Duodenal mucosa (tissue), 2 donors: ENCODE data around the gene JDP2.

Experiments used
- H3K27ac ChIP-seq: one replicate; pipeline ENCODE4 v1.7.0; 2013; ENCODE audit warnings: low read depth, low read length
- H3K27me3 ChIP-seq, 2 donors: one replicate each; pipeline ENCODE4 v1.7.0; 2013; ENCODE audit warnings: low read length in 2 of 2, control low read depth in 1 of 2; ENCODE audit not compliant: insufficient read depth in 2 of 2, control insufficient read depth in 1 of 2
- H3K36me3 ChIP-seq, 2 donors: one replicate each; pipeline ENCODE4 v1.7.0; 2013; ENCODE audit warnings: low read length in 2 of 2, control low read depth in 1 of 2; ENCODE audit not compliant: insufficient read depth in 2 of 2, control insufficient read depth in 1 of 2
- H3K4me1 ChIP-seq, 2 donors: one replicate each; pipeline ENCODE4 v1.7.0; 2013; ENCODE audit warnings: low read length in 2 of 2, control low read depth in 1 of 2; ENCODE audit not compliant: insufficient read depth in 2 of 2, control insufficient read depth in 1 of 2
- H3K4me3 ChIP-seq, 2 donors: one replicate each; pipeline ENCODE4 v1.7.0; 2013; ENCODE audit warnings: low read length in 2 of 2, low read depth in 1 of 2
- H3K9ac ChIP-seq, 2 donors: one replicate each; pipeline ENCODE4 v1.7.0; 2013; ENCODE audit warnings: low read length in 2 of 2, low read depth in 1 of 2
- H3K9me3 ChIP-seq, 2 donors: one replicate each; pipeline ENCODE4 v1.7.0; 2013; ENCODE audit warnings: low read length in 2 of 2, control low read depth in 1 of 2; ENCODE audit not compliant: control insufficient read depth in 1 of 2

JDP2 gene

DNA sequence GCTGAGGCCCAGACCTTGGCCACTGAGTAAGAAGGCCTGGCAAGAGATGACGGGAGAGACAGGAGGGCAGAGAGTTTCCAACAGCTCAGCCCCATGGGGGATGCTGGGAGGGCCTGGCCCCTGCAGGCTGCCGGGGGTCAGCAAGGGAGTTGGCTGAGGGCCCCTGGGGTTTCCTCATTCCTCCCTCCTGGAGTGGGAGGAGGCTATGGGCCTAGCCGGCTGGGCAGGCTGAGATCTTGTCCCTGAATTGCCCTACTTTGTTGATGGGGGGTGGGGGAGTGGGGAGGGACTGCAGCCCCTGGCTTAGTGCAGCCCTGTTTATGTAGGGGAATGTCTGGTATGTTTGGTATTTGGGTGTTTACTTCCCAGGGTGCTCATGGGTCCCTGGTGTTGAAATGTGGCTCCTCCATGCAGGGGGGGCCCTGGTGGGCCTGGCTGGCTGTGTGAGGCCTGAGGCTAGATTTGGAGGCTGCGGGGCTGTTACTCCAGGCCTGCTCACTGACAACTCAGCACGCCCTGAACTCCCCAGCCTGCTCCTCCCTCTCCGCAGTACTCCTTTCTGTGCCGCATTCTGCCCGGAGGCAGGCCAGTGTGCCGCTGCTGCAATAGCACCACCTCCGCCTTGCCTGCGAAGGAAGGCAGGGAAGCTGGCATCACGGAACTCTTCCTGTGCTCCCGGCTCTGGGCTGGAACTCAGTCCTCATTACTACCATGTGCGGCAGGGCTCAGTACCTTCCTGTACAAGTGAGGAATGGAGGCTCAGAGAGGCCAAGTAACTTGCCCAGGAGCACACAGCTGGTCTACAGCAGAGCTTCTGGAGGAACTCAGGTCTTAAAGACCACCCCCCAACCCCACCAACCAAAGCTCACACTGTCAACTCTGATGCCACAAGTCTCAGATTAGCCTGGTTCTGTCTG is 25.3 kb downstream of the JDP2 start:
- H3K27ac ChIP-seq = peak overlapping the region; percentile 43
- peaks cover 0 to 14% of the 10 kb centered on the region in 2 donors for H3K36me3 ChIP-seq
- no peak overlapping the region for H3K9ac ChIP-seq
- H3K9me3 ChIP-seq = no peaks in the 10 kb centered on the region
- H3K4me3 ChIP-seq = no peak overlapping the region
- peaks cover 72 to 77% of the 10 kb centered on the region in 2 donors for H3K4me1 ChIP-seq
- no peaks in the 10 kb centered on the region for H3K27me3 ChIP-seq

DNA sequence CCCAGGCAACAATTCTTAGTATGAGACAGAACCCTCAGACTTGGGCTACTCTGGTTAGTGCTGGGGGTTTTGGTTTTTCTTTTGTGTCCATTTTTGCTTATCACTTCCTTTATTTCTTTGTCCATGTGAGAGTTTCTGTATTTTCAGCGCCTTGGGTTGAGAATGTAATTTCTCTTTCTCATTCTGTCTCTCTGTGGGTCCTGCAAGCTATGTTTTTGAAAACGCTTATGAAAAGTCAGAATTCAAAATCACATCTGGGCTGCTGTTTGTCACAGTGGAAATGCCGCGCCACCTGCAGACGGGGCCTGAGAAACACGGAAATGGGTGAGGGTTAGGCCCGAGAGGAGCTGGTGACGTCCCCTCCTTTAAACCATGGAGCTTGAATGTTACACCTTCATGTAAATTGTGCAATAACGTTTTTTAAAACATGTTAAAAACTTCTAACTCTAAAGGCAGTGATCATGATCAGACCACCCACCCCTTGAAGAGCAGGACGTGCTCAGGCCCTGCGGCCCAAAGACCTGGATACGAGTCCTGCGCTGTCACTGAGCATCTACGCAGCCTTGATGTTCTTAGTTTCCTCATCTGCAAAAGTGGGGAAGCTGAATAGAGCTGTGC is 26.1 kb downstream of the JDP2 start:
- Histone ChIP-seq H3K9ac (no peak overlapping the region), H3K27me3 (no peaks in the 10 kb centered on the region), H3K4me3 (no peak overlapping the region), H3K9me3 (no peaks in the 10 kb centered on the region), H3K27ac (no peak overlapping the region), H3K4me1 (peaks cover 72 to 78% of the 10 kb centered on the region in 2 donors), H3K36me3 (peaks cover 0 to 14% of the 10 kb centered on the region in 2 donors)

DNA sequence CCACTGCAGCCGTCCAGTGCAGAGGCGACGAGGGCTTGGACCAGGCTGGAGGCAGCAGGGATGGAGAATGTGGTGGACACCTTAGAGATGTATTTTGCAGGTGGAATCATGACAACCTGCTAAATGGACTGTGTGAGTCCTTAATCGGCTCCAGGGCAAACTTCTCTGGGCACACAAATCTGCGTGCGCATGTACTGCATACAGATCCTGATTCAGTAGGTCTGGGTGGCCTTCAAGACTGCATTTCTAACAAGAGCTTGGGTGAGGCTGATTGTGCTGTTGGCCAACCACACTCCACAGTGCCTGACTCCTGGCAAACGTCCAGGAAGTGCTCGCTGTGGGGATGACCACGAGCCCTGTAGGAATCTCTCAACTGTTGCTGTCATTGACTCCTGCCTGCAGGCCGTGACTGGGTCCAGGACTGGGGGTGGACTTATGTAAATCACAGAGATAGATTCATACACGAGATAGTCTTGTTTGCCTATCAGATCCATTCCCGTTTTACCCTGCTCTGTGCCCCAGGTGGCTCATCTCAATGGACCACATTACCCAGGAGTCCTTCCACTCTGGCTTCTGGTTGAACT is 27.2 kb downstream of the JDP2 start:
- no peaks in the 10 kb centered on the region for H3K9me3 ChIP-seq
- H3K9ac ChIP-seq = no peak overlapping the region
- no peaks in the 10 kb centered on the region for H3K27me3 ChIP-seq
- H3K36me3 ChIP-seq = peaks cover 0 to 14% of the 10 kb centered on the region in 2 donors
- no peak overlapping the region for H3K4me3 ChIP-seq
- peaks cover 64 to 76% of the 10 kb centered on the region in 2 donors for H3K4me1 ChIP-seq
- H3K27ac ChIP-seq = no peak overlapping the region

DNA sequence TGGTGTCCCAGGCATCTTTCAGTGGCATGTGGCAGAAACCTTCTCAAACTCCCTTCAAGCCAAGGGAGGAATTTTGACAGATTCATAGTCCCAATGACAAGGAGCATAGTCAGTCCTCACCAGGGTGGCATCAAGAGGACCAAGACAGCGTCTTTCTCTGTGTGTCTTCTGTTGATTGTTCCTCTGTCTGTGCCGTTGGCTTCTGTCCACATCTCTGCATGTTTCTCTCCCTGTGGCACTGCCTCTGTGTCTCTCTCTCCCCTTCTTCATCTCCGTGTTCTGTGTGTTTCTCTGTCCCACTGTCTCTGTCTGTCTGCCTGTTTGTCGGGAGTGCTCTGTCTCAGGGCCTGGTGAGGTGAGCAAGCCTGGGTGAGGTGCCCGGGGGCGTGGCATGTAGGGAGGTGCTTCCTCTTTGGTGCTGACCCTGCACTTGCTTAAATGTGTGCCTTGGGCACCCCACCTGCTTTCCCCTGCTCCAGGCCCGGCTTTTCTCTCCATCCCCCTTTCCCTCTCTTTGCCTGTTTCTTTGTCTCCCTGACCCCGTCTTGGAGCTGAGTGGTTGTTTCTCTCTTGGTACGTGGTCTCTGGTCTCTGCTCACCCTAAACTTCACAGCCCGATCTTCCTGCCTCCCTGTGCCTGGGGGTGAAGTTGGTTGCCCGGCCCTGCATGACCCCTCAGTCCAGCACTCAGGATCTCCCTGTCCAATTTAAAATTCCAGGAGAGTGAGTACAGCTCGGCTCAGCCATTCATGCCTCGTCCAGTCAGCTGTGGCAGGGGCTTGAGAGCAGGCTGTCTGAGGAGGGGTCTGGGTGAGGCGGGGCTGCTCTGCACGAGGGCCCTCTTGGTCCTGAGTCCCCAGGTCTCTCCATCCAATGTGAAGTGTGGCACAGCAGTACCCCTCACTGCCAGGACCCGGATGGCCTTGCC is 28.5 kb downstream of the JDP2 start:
- Histone ChIP-seq H3K27ac (no peak overlapping the region), H3K36me3 (peaks cover 0 to 14% of the 10 kb centered on the region in 2 donors), H3K4me1 (peaks cover 51 to 63% of the 10 kb centered on the region in 2 donors), H3K4me3 (no peak overlapping the region), H3K9me3 (no peaks in the 10 kb centered on the region), H3K9ac (peak overlapping the region in 1 of 2 donors; percentile 5), H3K27me3 (no peaks in the 10 kb centered on the region)

DNA sequence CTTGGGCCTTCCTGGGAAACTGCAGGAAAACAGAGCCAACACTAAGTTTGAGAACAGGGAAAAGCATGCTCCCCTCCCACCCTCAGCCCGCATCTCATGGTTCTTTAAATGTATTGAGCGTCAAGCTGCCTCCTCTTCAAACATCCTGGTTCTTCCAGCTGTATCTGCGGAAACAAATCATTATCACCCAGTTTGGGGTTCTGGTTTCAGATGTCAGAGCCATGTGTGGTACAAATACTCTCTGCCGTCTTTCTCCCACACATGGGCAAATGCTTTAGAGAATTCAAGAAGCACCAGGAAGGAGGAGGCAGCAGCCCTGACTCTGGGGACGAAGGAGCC is 29.1 kb downstream of the JDP2 start:
- Histone ChIP-seq H3K9me3 (no peaks in the 10 kb centered on the region), H3K36me3 (peaks cover 3 to 13% of the 10 kb centered on the region in 2 donors), H3K4me3 (no peak overlapping the region), H3K9ac (no peak overlapping the region), H3K4me1 (peaks cover 46 to 57% of the 10 kb centered on the region in 2 donors), H3K27ac (no peak overlapping the region), H3K27me3 (no peaks in the 10 kb centered on the region)

DNA sequence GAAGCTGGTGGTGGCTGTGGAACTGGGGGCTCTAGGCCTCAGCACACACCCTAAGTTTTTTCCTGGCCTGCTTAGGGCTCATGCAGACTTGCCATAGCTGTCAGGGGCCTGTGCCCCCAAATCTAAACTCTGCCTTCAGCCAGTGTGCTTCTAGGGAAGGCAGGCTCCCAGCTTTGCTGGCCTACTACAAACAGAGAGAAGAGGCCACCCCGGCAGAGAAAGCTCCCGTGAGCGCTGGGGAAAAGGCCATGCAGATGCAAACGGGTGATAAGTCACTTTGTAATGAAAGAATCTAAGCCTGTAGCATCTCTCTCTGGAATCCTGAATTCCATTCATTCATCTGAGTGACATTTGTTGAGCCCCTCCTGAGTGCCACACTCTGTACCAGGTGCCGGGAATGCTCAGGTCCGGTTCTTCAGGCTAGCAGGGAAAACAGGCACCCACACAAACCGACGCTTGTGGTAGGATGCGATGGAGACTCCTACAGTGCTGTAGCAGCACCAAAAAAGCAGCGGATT is 29.9 kb downstream of the JDP2 start:
- Histone ChIP-seq H3K9ac (no peak overlapping the region), H3K4me1 (peaks cover 42 to 49% of the 10 kb centered on the region in 2 donors), H3K27ac (no peak overlapping the region)

DNA sequence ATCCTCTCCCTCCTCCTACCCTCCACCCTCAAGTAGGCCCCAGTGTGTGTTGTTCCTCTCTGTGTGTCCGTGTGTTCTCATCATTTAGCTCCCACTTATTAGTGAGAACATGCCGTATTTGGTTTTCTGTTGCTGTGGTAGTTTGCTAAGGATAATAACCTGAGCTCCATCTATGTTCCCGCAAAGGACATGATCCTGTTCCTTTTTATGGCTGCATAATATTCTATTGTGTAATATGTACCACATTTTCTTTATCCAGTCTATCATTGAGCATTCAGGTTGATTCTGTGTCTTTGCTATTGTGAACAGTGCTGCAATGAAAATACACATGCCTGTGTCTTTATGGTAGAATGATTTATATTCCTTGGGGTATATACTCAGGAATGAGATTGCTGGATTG is 30.5 kb downstream of the JDP2 start:
- Histone ChIP-seq H3K9ac (no peak overlapping the region), H3K36me3 (peaks cover 12 to 24% of the 10 kb centered on the region in 2 donors)

More for the DNA sequence above, 29.9 kb downstream of the JDP2 start:
- Histone ChIP-seq H3K36me3 (peaks cover 8 to 18% of the 10 kb centered on the region in 2 donors), H3K27me3 (no peaks in the 10 kb centered on the region), H3K4me3 (no peak overlapping the region), H3K9me3 (no peaks in the 10 kb centered on the region)

DNA sequence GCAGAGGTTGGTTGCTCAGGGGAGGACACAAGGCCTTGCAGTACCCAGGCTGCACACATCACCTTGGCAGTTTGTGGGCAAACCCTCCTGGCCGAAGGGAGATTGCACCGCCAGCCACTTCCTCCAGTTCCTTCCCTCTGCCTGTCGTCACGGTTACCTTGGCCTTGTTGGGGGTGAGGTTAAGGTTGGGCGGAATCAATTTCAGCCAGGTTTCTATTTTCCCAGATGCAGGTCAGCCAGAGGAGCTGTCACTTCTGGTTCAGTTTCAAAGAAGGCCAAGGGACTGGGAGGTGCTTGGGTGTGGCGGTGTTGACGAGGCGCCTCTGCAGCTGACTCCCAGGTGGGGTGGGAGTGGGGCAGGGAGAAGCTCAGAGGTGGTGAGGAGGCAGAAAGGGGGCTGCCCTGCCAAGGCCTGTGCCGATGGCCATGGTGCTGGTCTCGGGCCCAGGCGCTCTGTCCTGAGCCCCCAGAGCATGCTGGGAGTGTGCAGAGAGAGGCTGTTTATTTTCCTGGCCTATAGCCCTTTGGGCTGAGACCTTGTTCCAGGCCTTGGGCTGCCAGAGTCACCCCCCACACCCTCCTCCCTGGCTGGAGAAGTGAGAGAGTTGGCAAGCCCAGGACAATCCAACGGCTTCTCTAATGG is 31.4 kb downstream of the JDP2 start:
- H3K4me1 ChIP-seq = peaks cover 31 to 36% of the 10 kb centered on the region in 2 donors
- H3K27ac ChIP-seq = peak overlapping the region; percentile 37
- peaks cover 12 to 30% of the 10 kb centered on the region in 2 donors for H3K36me3 ChIP-seq
- peak overlapping the region in 1 of 2 donors; percentile 2 for H3K9ac ChIP-seq
- no peaks in the 10 kb centered on the region for H3K27me3 ChIP-seq
- H3K9me3 ChIP-seq = no peaks in the 10 kb centered on the region
- no peak overlapping the region for H3K4me3 ChIP-seq

More for the DNA sequence above, 30.5 kb downstream of the JDP2 start:
- Histone ChIP-seq H3K27me3 (no peaks in the 10 kb centered on the region), H3K27ac (no peak overlapping the region), H3K4me1 (peaks cover 40 to 45% of the 10 kb centered on the region in 2 donors), H3K4me3 (no peak overlapping the region), H3K9me3 (no peaks in the 10 kb centered on the region)

DNA sequence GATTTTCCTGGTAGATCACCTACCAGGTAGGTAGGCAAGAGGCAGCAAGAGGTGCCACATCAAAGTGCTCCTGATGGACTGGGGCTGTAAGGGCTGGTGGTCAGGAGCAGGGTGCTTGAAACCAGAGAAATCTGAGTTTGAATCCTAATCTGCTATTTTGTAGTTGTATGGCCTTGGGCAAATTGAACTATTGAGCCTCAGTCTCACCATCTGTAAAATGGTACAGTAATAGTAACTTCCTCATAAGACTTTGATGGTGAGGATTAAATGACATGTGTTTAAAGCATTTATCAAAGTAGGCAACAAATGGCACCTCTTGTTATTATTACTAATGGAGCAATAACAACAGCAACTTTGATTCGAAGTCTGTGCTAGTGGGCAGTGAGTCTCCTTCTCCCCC is 32.0 kb downstream of the JDP2 start:
- Histone ChIP-seq H3K27me3 (no peaks in the 10 kb centered on the region), H3K4me3 (no peak overlapping the region), H3K36me3 (peaks cover 12 to 36% of the 10 kb centered on the region in 2 donors), H3K27ac (no peak overlapping the region), H3K4me1 (peaks cover 26 to 30% of the 10 kb centered on the region in 2 donors), H3K9me3 (no peaks in the 10 kb centered on the region), H3K9ac (no peak overlapping the region)
